Skin of body (tissue), 2 donors: Measurements from ENCODE around the gene EAPP. TPM values are rescaled to one million over a fixed set of nuclear protein-coding genes. Genes with fewer than 3 reads are reported as not detected.
"Not testable (repeated sequence)": the region's sequence is repeated elsewhere in the genome, so short reads cannot be mapped to it uniquely, and the experiment has no call there.

Experiments
- DNase-seq: peaks from one replicate; lab custom pipeline; 2025; lab: John Stamatoyannopoulos, UW
- total RNA-seq: library from RNA; depleted of rRNA; stranded (reverse); fragments of >200 nt; gene quantifications from one replicate; pipeline ENCODE4 v1.2.3, GENCODE V29; 2014

The EAPP gene, protein sequence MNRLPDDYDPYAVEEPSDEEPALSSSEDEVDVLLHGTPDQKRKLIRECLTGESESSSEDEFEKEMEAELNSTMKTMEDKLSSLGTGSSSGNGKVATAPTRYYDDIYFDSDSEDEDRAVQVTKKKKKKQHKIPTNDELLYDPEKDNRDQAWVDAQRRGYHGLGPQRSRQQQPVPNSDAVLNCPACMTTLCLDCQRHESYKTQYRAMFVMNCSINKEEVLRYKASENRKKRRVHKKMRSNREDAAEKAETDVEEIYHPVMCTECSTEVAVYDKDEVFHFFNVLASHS
- 61.6 TPM for total RNA-seq

DNA sequence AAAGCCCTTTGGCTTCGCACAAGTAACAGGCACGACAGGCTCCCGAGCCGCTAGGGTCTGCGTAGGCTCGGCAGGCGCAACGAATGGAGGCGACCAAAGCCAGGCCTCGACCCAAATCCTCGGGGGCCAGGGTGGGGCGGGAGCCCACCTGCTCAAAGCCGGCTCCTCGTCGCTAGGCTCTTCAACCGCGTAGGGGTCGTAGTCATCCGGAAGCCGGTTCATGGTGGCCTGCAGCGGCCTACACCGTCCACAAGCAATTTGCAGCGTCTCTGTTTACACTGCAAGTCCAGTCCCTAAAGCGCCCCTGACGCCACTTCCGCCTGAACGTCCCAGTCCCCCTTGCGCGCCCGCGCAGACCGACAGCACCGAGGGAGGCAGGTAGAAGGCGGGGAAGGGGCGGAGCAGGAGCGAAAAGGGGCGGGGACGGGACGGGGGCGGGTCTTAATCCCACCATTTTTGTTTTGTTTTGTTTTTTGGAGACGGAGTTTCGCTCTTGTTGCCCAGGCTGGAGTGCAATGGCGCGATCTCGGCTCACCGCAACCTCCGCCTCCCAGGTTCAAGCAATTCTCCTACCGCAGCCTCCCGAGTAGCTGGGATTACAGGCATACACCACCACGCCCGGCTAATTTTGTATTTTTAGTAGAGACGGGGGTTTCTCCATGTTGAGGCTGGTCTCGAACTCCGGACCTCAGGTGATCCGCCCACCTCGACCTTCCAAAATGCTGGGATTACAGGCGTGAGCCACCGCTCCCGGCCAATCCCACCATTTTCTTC is at the start of gene EAPP:
EAPP (minus strand) TSS at position 295 of the 774 bp plus-strand sequence; CDS start at position 222, 73 bp downstream.
- DNase-seq: no peak

DNA sequence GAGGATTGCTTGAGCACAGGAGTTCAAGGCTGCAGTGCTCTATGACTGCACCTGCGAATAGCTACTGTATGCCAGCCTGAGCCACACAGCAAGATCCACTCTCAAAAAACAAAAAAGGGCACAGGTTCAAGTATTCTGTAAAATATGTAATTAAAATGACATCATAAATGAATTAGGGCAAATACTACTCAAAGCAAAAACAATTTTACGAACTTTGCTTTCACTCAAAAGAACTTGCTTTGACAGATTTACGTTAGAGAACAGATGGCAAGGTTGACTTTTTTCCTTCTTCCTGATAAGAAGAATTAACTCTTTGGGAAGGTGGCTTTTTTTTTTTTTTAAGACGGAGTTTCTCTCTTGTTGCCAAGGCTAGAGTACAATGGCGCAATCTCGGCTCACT is 44.0 kb upstream of the EAPP start:
- DNase-seq: no peak

DNA sequence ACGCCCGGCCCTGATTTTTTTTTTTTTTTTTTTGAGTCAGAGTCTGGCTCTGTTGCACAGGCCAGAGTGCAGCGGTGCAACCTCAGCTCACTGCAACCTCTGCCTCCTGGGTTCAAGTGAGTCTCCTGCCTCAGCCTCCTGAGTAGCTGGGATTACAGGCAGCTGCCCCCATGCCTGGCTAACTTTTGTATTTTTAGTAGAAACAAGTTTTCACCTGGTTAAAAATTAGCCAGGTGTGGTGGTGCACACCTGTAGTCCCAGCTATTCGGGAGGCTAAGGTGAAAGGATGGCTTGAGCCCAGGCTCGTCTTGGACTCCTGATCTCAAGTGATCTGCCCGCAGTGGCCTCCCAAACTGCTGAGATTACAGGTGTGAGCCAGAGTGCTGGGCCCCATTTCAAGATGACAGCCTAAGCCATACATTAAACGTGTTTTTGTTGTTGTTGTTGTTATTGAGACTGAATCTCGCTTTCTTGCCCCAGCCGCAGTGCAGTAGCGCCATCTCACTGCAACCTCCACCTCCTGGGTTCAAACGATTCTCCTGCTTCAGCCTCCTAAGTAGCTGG is 42.7 kb upstream of the EAPP start:
- DNase-seq: no peak

DNA sequence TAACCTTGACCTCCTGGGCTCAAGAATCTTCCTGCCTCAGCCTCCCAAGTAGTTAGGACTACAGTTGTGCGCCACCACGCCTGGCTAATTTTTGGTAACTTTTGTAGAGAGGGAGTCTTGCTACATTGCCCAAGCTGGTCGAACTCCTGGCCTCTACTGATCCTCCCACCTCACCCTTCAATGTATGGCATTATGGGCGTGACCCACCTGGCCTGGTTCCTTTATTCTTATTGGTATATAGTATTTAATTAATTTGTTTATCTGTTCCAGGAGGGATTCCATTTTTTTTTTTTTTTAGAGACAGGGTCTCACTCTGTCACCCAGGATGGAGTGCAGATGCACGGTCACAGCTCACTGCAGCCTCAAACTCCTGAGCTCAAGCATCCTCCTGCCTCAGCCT is 40.9 kb upstream of the EAPP start:
- DNase-seq: no peak

DNA sequence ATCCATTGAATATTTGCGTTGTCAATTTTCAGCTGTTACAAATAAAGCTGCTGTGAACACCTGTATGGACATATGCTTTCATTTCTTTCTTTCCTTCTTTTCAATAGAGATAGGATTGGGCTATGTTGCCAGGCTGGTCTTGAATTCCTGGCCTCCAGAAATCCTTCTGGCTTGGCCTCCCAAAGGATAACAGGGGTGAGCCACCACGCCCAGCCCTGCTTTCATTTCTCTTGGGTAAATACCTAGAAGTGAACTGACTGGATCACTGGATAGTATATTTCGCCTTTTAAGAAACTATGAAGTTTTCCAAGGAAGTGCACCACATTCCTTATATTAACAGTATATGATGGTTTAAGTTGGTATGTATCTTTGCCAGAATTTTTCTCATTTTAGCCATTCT is 32.3 kb upstream of the EAPP start:
- no peak for DNase-seq

DNA sequence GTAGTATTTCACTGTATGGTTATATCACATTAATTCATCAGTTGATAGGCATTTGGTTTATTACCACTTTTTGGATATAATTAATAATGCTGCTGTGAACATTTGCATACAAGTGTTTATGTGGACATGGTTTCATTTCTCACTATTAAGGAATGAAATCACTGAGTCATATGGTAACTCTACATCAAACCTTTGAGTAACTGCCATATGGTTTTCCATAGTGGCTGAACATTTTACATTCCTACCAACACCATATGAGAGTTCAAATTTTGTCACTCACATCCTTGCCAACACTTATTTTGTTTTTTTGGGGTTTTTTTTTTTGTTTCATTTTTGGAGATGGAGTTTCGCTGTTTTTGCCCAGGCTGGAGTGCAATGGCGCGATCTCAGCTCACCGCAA is 30.2 kb upstream of the EAPP start:
- no peak for DNase-seq

DNA sequence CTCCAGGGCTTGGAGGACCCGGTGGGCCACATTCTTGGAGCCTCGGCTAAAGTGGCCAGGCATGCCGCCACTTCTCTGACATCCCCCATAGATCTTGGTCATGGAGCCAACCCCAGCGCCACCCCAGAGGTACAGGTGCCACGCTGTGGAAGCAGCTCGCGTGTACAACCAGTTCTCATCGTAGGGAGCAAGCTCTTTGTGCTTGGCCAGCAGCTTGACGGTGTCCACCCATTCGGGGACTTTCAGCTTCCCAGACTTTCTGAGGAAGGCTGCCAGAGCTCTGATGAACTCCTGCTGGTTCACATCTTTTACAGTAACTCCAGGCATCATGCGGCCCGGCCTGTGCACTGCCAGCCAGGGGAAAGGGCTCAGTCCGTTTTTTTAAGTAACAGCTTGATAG is 29.3 kb upstream of the EAPP start:
- no peak for DNase-seq

DNA sequence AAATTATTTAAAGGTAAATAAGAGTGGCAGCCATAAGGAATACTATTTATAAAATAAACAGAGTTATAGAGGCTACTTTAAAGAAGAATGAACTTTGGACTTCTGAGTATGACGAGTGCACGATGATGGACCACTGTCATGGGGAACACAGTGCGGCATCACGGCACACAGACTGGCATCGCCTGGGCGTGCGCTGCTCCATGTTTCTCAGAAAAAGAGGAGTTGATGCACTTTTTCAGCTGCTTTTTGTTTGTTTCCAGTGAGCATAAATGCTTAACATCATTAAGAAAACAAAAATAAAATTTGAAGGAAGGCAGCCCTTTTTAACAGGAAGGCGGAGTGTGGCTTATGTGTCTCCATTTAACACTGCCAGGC is 23.3 kb upstream of the EAPP start:
- no peak for DNase-seq

DNA sequence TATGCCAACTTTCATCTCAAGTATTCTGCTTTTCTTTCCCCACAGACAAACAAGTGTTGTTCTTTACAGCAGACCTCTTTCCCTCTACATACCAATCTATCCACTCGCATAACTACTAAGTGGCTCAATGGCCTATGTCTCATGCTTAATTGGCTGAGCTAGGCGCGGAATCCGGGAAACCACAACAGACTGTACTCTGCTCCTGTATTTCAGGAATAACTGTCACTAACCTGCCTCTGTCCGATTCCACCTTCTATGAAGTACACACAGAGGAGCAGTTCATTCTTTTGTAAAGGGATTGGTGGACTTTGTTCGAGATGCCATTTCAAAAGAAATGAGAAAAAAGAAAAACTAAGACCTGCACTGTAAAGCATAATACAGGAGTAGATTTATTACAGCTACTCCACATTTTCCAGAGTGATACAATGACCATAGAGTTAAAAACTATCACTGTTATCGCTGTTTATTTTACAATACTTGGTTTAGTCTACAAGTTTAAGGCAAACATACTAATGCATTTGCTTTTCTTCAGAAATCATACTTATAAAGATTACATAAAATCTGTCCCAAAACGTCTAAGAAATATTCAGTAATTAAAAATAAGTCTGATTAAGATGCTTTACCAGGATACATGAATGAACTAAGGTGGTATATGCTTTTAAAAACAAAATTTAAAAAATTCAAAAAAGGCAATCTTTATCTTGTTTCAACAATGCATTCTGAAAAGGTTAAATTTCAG is 22.7 kb upstream of the EAPP start:
- DNase-seq: not testable (repeated sequence)

DNA sequence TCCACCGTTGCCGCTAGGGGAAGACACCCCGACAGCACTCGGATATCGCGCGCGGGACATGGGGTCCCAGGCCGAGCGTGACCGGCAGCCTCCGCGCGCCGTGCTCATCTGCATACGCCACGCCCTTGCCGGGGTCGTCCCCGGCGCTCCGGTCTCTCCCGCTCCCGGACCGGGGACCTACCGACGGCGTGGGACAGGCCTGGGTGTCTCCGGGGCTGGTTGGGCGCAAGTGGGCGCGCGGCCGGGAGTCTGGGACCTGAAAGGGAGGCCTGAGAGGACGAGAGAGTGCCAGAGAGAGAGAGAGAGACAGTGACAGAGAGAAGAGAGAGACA is 17.0 kb upstream of the EAPP start:
- not testable (repeated sequence) for DNase-seq

DNA sequence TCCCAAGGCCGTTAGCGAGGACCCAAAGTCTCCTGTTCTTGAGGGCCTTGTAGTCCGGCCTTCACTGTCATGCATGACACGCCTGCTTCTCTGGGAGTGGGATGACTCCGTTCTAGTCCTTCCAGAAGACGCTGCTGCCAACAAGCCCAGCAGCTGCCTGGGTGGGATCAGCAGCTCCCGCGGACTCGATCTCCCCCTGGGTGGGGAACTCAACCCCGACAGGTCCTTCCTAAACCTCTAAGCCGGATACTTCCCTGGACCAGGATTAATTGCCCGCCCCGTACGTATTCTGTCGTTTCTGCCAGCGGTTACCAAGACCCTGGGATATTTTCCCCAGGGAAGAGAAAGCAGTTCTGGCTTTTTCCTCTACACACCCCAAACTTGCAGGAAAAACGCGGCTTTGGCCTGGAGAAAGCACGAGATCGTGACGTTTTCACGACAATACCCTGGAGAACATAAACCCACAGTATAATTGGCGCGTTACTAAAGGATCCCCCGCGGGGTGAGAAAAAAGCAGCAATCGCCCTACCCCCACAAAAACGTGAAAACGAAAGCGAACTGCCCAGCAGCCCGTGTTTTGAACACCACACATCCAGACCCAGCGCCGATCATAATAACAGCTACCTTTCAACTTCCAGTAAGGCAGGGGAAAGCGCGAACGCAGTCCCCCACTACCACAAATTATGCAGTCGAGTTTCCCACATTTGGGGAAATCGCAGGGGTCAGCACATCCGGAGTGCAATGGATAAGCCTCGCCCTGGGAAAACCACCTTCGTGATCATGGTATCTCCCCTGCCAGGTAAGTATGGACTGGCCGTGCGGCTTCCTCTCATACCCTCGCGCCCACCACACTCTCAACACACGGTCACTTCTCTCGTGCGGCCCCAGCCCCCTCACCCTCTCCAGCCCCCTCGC is 16.3 kb upstream of the EAPP start:
- DNase-seq: not testable (repeated sequence)

DNA sequence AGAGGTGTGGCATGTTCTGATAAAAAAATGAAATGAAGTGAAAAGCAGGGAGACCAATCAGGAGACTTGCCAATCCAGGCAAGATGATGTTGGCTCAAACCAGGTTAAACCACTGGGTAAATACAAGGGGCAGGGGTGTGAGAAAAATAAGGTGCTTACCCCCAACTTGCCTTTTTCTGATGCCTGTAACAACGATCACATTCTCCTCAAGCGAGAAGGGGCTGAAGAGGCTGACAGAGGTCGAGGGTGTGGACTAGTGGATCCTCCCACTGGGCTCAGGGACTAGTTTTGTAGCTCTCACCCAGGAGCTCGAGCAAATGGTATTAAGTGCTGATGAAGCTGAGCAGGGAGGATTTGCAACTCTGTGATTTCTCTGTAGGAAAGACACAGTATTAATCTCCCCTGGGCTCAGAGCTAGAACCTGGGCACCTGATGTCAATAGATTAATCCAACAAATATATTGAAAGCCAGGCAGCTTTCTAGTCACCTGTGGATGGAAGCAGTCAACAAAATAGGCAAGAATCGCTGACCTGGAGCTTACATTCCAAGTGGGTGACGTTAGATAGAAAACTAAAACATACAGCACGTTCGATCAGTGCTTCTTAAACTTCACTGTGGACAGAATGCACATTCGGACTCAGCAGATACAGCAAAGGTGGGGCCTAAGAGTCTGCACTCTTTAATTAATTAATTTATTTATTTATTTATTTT is 15.2 kb upstream of the EAPP start:
- DNase-seq: no peak

DNA sequence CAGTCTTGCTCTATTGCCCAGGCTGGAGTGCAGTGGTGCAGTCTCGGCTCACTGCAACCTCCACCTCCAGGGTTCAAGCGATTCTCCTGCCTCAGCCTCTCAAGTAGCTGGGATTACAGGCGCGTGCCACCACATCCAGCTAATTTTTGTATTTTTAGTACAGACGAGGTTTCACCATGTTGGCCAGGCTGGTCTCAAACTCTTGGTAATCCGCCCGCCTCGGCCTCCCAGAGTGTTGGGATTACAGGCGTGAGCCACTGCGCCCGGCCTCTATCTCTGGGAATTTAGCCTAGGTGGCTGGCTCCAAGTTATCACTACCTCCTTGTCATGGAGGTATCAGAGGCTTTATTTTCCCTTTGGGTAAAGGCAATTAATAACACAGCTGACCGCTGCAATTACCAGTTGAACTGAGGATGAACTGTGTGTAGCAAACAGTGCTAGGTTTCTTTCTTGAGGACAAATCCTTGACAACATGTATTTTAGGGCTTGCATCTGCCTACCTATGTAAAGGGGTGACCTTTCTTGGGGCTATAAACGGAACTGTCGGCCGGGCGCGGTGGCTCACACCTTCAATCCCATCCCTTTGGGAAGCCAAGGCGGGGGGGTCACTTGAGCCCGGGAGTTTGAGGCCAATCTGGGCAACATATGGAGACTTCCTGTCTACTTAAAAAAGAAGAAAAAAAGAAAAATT is 9.9 kb upstream of the EAPP start:
- not testable (repeated sequence) for DNase-seq

DNA sequence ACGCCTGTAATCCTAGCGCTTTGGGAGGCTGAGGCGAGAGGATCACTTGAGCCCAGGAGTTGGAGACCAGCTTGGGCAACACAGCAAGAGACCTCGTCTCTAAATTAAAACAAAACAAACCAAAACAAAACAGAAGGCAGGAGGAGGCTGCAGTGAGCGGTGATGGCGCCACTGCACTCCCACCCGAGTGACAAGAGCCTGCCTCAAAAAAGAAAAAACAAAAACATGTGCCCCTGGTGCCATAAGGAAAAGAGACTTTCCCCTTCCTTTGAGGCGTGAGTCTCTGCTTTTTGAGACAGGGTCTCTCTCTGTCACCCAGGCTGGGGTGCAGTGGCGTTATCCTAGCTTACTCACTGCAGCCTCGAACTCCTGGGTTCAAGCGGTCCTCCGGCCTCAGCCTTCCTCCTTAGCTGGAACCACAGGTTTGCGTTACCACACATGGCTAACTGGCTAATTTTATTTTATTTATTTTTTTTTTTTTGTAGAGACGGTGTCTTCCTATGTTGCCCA is 9.0 kb upstream of the EAPP start:
- no peak for DNase-seq

DNA sequence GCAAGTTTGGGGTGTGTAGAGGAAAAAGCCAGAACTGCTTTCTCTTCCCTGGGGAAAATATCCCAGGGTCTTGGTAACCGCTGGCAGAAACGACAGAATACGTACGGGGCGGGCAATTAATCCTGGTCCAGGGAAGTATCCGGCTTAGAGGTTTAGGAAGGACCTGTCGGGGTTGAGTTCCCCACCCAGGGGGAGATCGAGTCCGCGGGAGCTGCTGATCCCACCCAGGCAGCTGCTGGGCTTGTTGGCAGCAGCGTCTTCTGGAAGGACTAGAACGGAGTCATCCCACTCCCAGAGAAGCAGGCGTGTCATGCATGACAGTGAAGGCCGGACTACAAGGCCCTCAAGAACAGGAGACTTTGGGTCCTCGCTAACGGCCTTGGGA is 7.6 kb upstream of the EAPP start:
- DNase-seq: not testable (repeated sequence)

DNA sequence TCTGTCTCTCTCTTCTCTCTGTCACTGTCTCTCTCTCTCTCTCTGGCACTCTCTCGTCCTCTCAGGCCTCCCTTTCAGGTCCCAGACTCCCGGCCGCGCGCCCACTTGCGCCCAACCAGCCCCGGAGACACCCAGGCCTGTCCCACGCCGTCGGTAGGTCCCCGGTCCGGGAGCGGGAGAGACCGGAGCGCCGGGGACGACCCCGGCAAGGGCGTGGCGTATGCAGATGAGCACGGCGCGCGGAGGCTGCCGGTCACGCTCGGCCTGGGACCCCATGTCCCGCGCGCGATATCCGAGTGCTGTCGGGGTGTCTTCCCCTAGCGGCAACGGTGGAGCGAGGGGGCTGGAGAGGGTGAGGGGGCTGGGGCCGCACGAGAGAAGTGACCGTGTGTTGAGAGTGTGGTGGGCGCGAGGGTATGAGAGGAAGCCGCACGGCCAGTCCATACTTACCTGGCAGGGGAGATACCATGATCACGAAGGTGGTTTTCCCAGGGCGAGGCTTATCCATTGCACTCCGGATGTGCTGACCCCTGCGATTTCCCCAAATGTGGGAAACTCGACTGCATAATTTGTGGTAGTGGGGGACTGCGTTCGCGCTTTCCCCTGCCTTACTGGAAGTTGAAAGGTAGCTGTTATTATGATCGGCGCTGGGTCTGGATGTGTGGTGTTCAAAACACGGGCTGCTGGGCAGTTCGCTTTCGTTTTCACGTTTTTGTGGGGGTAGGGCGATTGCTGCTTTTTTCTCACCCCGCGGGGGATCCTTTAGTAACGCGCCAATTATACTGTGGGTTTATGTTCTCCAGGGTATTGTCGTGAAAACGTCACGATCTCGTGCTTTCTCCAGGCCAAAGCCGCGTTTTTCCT is 7.0 kb upstream of the EAPP start:
- DNase-seq: not testable (repeated sequence)

DNA sequence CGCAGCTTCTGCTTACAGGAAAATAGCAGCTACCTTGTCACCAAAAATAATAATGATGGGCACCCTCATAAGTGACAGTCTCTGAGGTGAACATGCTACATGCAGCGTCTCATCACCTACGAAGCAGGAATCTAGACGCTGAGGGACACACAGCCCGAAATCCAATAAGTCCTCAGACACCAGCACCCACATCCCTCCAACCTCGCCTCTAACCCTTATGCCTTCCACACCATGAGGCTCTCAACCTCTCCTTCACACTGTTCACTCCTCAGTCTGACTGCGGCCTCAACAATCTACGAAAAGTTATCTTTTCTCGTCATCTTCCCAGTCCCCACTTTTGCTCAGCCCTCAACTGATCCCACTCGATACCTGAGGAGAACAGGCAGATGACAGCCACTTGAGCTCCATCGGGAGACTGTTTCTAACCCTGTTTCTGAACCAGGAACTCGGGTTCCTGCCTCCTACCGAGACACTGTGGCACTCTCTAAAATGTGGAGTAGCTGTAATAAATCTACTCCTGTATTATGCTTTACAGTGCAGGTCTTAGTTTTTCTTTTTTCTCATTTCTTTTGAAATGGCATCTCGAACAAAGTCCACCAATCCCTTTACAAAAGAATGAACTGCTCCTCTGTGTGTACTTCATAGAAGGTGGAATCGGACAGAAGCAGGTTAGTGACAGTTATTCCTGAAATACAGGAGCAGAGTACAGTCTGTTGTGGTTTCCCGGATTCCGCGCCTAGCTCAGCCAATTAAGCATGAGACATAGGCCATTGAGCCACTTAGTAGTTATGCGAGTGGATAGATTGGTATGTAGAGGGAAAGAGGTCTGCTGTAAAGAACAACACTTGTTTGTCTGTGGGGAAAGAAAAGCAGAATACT is 919 bp upstream of the EAPP start:
- DNase-seq: not testable (repeated sequence)
